ENCODE data around the gene ZNF221.
"Not testable (repeated sequence)": the region's sequence is repeated elsewhere in the genome, so short reads cannot be mapped to it uniquely, and the experiment has no call there.

ZNF221 gene

DNA sequence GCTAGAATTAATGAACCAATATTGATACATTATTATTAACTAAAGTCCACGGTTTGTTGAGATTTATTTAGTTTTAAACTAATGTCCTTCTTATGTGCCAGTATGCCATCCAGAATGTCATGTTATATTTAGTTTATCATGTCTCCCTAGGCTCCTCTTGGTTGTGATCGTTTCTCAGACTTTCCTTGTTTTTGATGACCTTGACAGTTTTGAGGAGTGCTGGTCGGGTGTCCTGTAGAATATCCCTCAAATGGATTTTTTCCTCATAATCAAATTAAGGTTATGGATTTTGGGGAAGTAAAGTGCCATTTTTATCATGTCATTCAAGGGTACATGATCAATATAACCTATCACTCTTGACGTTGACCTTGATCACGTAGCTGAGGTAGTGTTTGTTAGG lies 9.8 kb upstream of the ZNF221 start:
- Histone ChIP-seq H3K4me3 (ENCODE audit: low read depth, low read length) (no peak overlapping the region), H3K9me3 (ENCODE audit: severe bottlenecking) (peaks cover 3% of the 10 kb centered on the region), H3K27me3 (ENCODE audit: insufficient read depth, low read depth, severe bottlenecking) (no peaks in the 10 kb centered on the region), H3K27ac (no peak overlapping the region), H3K36me3 (no peaks in the 10 kb centered on the region)
- no peak for DNase-seq
- TF ChIP-seq CTCF (IDR thresholded peaks at IDR 0.05; ENCODE audit: low read depth, low read length): no peak

DNA sequence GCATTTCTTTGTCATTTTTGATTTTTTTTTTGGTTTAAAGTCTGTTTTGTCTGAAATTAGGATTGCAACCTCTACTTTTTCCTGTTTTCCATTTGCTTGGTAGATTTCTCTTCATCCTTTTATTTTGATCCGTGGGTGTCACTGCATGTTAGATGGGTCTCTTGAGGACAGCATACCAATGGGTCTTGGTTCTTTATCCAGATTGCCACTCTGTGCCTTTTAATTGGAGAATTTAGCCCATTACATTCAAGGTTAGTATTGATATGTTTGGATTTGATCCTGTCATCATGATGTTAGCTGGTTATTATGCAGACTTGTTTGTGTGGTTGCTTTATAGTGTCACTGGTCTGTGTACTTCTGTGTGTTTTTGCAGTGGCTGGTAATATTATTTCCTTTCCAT lies 3.6 kb upstream of the ZNF221 start:
- not testable (repeated sequence) for H3K36me3 ChIP-seq; H3K27ac ChIP-seq; H3K4me3 ChIP-seq (ENCODE audit: low read depth, low read length); H3K27me3 ChIP-seq (ENCODE audit: insufficient read depth, low read depth, severe bottlenecking); H3K9me3 ChIP-seq (ENCODE audit: severe bottlenecking); DNase-seq

- not testable (repeated sequence) for DNase-seq; H3K36me3 ChIP-seq; H3K27ac ChIP-seq; H3K9me3 ChIP-seq (ENCODE audit: severe bottlenecking); H3K27me3 ChIP-seq (ENCODE audit: insufficient read depth, low read depth, severe bottlenecking); H3K4me3 ChIP-seq (ENCODE audit: low read depth, low read length)
These were observed 1.2 kb upstream of the ZNF221 start for GRCh38 chr19:43949803-43950202.

- Histone ChIP-seq H3K27ac (no peak overlapping the region), H3K36me3 (peaks cover 12% of the 10 kb centered on the region), H3K9me3 (ENCODE audit: severe bottlenecking) (peaks cover 8% of the 10 kb centered on the region), H3K27me3 (ENCODE audit: insufficient read depth, low read depth, severe bottlenecking) (no peaks in the 10 kb centered on the region), H3K4me3 (ENCODE audit: low read depth, low read length) (no peak overlapping the region)
- TF ChIP-seq CTCF (IDR thresholded peaks at IDR 0.05; ENCODE audit: low read depth, low read length): no peak
- DNase-seq: no peak
These were observed 5.8 kb downstream of the ZNF221 start for GRCh38 chr19:43956827-43957226.

DNA sequence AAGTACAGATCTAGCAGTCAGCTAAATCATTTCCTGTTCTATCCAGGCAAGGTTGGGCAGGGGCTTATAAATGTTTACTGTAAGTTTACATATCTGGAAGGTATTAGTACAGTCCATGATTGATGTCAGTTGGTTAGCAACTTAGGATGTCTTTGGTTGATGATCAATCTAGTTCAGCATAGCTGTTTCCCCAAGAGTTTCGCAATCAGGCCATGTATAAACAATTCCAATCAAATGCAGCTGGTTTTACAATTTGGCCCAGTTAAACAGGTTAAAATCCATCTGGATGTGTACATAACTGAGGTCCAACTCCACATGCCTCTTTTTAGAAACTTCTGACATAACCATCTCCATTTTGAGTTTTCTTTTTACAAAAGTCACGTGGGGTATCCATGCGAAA lies 6.9 kb downstream of the ZNF221 start:
- no peaks in the 10 kb centered on the region for H3K27me3 ChIP-seq (ENCODE audit: insufficient read depth, low read depth, severe bottlenecking)
- H3K27ac ChIP-seq: no peak overlapping the region
- H3K9me3 ChIP-seq (ENCODE audit: severe bottlenecking): peaks cover 8% of the 10 kb centered on the region
- H3K36me3 ChIP-seq: peaks cover 12% of the 10 kb centered on the region
- TF ChIP-seq CTCF (IDR thresholded peaks at IDR 0.05; ENCODE audit: low read depth, low read length): no peak
- H3K4me3 ChIP-seq (ENCODE audit: low read depth, low read length): no peak overlapping the region
- no peak for DNase-seq

DNA sequence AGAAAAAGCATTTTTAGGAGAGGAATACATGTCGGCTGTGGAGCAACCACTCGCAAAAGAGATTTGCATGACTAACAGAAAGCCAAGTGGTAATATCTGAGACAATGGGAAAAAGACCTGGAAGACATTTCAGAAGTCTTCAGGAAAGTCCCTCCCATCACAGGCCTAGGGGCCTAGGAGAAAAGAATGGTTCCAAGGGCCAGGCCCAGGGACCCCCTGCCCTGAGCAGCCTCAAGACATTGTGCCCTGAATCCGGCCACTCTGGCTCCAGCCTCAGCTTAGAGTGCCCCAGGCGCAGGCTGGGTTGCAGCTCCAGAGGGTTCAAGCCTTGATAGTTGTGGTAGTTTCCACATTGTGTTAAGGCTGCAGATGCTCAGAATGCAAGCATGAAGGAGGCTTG lies 9.4 kb downstream of the ZNF221 start:
- Histone ChIP-seq H3K27me3 (ENCODE audit: insufficient read depth, low read depth, severe bottlenecking) (no peaks in the 10 kb centered on the region), H3K27ac (no peak overlapping the region), H3K9me3 (ENCODE audit: severe bottlenecking) (peaks cover 11% of the 10 kb centered on the region), H3K4me3 (ENCODE audit: low read depth, low read length) (no peak overlapping the region), H3K36me3 (peaks cover 27% of the 10 kb centered on the region)
- DNase-seq: no peak
- no peak for TF ChIP-seq CTCF (IDR thresholded peaks at IDR 0.05; ENCODE audit: low read depth, low read length)

DNA sequence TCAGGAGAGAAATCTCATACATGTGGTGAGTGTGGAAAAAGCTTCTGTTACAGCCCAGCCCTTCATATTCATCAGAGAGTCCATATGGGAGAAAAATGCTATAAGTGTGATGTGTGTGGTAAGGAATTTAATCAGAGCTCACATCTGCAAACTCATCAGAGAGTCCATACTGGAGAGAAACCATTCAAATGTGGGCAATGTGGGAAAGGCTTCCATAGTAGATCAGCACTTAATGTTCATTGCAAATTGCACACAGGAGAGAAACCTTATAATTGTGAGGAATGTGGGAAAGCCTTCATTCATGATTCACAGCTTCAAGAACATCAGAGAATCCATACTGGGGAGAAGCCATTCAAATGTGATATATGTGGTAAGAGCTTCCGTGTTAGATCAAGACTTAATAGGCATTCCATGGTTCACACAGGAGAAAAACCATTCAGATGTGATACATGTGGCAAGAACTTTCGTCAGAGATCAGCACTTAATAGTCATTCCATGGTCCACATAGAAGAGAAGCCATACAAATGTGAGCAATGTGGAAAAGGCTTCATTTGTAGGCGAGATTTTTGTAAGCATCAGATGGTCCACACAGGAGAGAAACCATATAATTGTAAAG lies 15.2 kb downstream of the ZNF221 start:
- peaks cover 81% of the 10 kb centered on the region for H3K36me3 ChIP-seq
- peaks cover 45% of the 10 kb centered on the region for H3K9me3 ChIP-seq (ENCODE audit: severe bottlenecking)
- TF ChIP-seq CTCF (IDR thresholded peaks at IDR 0.05; ENCODE audit: low read depth, low read length): no peak
- H3K27me3 ChIP-seq (ENCODE audit: insufficient read depth, low read depth, severe bottlenecking): no peaks in the 10 kb centered on the region
- no peak for DNase-seq
- H3K27ac ChIP-seq: no peak overlapping the region
- no peak overlapping the region for H3K4me3 ChIP-seq (ENCODE audit: low read depth, low read length)

Data from WERI-Rb-1 (cell line).